Measurements from ENCODE around the gene RPL27A. TPM values are rescaled to one million over a fixed set of nuclear protein-coding genes. Genes with fewer than 3 reads are reported as not detected.

RPL27A gene
- total RNA-seq, 1 experiment from 2014 or later = 1,055 TPM

DNA sequence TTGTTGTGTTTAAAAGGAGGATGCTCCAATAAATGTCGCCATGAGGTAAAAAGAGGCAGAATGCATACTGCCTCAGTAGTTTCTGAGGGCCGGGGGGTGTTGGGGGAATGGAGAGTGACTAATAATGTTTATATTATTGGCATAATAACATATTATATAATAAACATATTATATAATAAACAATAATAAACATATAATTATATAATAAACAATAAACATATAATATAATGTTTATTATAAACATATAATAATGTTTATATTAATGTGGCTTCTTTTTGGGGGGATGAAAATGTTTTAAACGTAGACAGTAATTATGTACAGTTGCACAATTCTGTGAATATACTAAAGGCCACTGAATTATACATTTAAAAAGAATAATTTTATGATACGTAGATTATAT lies 35.7 kb upstream of the RPL27A start:
- POLR2A ChIA-PET = no interaction called here

More for the DNA sequence above, 35.7 kb upstream of the RPL27A start:
- no peaks in the 10 kb centered on the region for H3K79me2 ChIP-seq (ENCODE audit: insufficient read depth, low read length)
- no TSS peak for BruUV-seq (replicated peaks)
- RAD21 ChIA-PET (ENCODE audit: low non-redundant PET in 1 of 2, low total read pairs in 2 of 2, uncharacterized antibody in 2 of 2, unreplicated experiment in 2 of 2) = no interaction called here
- no peaks in the 10 kb centered on the region for H3K9me3 ChIP-seq (ENCODE audit: control insufficient read depth in 1 of 2, insufficient read depth in 1 of 2, low read depth in 1 of 2, low read length in 2 of 2)
- no peak overlapping the region for H3K4me2 ChIP-seq (ENCODE audit: low read length)
- H2AFZ ChIP-seq (ENCODE audit: low read depth, low read length, poor library complexity, severe bottlenecking) = no peak overlapping the region
- H3K27ac ChIP-seq (ENCODE audit: low read depth, low read length) = no peak overlapping the region
- no peaks in the 10 kb centered on the region for H3K4me1 ChIP-seq (ENCODE audit: control insufficient read depth in 1 of 2, insufficient read depth in 2 of 2, low read length in 2 of 2)
- H3K9ac ChIP-seq (ENCODE audit: low read length) = no peak overlapping the region
- no peaks in the 10 kb centered on the region for H4K20me1 ChIP-seq (ENCODE audit: insufficient read depth)
- no peaks in the 10 kb centered on the region for H3K9me2 ChIP-seq (ENCODE audit: insufficient read depth)
- no peak overlapping the region for H3K4me3 ChIP-seq (replicated peaks in 1 of 2; ENCODE audit: low read depth in 1 of 2, low read length in 2 of 2)
- intact Hi-C loops (cut with micrococcal nuclease) = no loop called here
- no peak for DNase-seq (ENCODE audit: low read depth, low spot score)
- TF ChIP-seq, protein P1, sequence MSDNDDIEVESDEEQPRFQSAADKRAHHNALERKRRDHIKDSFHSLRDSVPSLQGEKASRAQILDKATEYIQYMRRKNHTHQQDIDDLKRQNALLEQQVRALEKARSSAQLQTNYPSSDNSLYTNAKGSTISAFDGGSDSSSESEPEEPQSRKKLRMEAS (IDR thresholded peaks at IDR 0.05) = no peak
- TF ChIP-seq JUND (IDR thresholded peaks at IDR 0.05) (no peak), CEBPB (IDR thresholded peaks at IDR 0.05; ENCODE audit: low read depth) (no peak), ZNF274 (IDR thresholded peaks at IDR 0.05; ENCODE audit: low read depth, low read length) (no peak), EZH2 (IDR thresholded peaks at IDR 0.05) (no peak), FOSL1 (IDR thresholded peaks at IDR 0.05; ENCODE audit: low read depth) (no peak), EGR1 (IDR thresholded peaks at IDR 0.05; ENCODE audit: low read depth) (no peak), CBX3 (IDR thresholded peaks at IDR 0.05; ENCODE audit: low read depth) (no peak), ELF1 (IDR thresholded peaks at IDR 0.05; ENCODE audit: borderline replicate concordance, low read depth) (no peak), EZH2phosphoT487 (IDR thresholded peaks at IDR 0.05; ENCODE audit: borderline replicate concordance) (no peak)
- TF ChIP-seq, protein P2, sequence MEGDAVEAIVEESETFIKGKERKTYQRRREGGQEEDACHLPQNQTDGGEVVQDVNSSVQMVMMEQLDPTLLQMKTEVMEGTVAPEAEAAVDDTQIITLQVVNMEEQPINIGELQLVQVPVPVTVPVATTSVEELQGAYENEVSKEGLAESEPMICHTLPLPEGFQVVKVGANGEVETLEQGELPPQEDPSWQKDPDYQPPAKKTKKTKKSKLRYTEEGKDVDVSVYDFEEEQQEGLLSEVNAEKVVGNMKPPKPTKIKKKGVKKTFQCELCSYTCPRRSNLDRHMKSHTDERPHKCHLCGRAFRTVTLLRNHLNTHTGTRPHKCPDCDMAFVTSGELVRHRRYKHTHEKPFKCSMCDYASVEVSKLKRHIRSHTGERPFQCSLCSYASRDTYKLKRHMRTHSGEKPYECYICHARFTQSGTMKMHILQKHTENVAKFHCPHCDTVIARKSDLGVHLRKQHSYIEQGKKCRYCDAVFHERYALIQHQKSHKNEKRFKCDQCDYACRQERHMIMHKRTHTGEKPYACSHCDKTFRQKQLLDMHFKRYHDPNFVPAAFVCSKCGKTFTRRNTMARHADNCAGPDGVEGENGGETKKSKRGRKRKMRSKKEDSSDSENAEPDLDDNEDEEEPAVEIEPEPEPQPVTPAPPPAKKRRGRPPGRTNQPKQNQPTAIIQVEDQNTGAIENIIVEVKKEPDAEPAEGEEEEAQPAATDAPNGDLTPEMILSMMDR (IDR thresholded peaks at IDR 0.05 in 2 of 3, conservative IDR thresholded peaks at IDR 0.05 in 1 of 3; ENCODE audit: borderline replicate concordance in 1 of 3, insufficient read depth in 1 of 3, low read depth in 2 of 3, low read length in 2 of 3) = no peak
- TF ChIP-seq, protein P3, sequence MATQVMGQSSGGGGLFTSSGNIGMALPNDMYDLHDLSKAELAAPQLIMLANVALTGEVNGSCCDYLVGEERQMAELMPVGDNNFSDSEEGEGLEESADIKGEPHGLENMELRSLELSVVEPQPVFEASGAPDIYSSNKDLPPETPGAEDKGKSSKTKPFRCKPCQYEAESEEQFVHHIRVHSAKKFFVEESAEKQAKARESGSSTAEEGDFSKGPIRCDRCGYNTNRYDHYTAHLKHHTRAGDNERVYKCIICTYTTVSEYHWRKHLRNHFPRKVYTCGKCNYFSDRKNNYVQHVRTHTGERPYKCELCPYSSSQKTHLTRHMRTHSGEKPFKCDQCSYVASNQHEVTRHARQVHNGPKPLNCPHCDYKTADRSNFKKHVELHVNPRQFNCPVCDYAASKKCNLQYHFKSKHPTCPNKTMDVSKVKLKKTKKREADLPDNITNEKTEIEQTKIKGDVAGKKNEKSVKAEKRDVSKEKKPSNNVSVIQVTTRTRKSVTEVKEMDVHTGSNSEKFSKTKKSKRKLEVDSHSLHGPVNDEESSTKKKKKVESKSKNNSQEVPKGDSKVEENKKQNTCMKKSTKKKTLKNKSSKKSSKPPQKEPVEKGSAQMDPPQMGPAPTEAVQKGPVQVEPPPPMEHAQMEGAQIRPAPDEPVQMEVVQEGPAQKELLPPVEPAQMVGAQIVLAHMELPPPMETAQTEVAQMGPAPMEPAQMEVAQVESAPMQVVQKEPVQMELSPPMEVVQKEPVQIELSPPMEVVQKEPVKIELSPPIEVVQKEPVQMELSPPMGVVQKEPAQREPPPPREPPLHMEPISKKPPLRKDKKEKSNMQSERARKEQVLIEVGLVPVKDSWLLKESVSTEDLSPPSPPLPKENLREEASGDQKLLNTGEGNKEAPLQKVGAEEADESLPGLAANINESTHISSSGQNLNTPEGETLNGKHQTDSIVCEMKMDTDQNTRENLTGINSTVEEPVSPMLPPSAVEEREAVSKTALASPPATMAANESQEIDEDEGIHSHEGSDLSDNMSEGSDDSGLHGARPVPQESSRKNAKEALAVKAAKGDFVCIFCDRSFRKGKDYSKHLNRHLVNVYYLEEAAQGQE (IDR thresholded peaks at IDR 0.05; ENCODE audit: low read depth) = no peak
- no peak for ATAC-seq
- peaks cover 38 to 43% of the 10 kb centered on the region in 2 experiments; a peak in 3 of 4 replicates for H3K36me3 ChIP-seq (ENCODE audit: control insufficient read depth in 1 of 2, insufficient read depth in 2 of 2, low read length in 2 of 2)
- CTCF ChIA-PET = no interaction called here
- no peaks in the 10 kb centered on the region for H3K27me3 ChIP-seq (ENCODE audit: insufficient read depth, low read length)
